Central memory CD8-positive, alpha-beta T cell (primary cell): ENCODE data around the gene UBB.

Experiments used
- ATAC-seq: fragments of 150-1000 bp; cut with Tn5 transposase; replicated peaks from 2 replicates; pipeline ENCODE4 v1.10.0; 2022; ENCODE audit warnings: mild to moderate bottlenecking, moderate FRiP score, moderate number of reproducible peaks; ENCODE audit not compliant: poor library complexity, severe bottlenecking; ENCODE audit errors: extremely low read depth
- DNase-seq, 2 donors: peaks; one replicate each; pipeline ENCODE4 v3.0.0; 2021; ENCODE audit warnings: low spot score in 2 of 2
- H3K27ac Mint-ChIP-seq: one replicate; pipeline ENCODE4 v1.8.0; 2022; ENCODE audit warnings: low read depth, mild to moderate bottlenecking, moderate library complexity, mixed read lengths
- H3K27me3 Mint-ChIP-seq: one replicate; pipeline ENCODE4 v1.8.0; 2022; ENCODE audit warnings: mixed read lengths
- H3K36me3 Mint-ChIP-seq: one replicate; pipeline ENCODE4 v1.8.0; 2022; ENCODE audit warnings: mild to moderate bottlenecking, moderate library complexity, mixed read lengths; ENCODE audit not compliant: insufficient read depth
- H3K4me1 Mint-ChIP-seq: one replicate; pipeline ENCODE4 v1.8.0; 2022; ENCODE audit warnings: mixed read lengths
- H3K4me3 Mint-ChIP-seq: one replicate; pipeline ENCODE4 v1.8.0; 2022; ENCODE audit warnings: mild to moderate bottlenecking, moderate library complexity, mixed read lengths
- H3K9me3 Mint-ChIP-seq: one replicate; pipeline ENCODE4 v1.8.0; 2022; ENCODE audit warnings: mixed read lengths

The UBB gene

DNA sequence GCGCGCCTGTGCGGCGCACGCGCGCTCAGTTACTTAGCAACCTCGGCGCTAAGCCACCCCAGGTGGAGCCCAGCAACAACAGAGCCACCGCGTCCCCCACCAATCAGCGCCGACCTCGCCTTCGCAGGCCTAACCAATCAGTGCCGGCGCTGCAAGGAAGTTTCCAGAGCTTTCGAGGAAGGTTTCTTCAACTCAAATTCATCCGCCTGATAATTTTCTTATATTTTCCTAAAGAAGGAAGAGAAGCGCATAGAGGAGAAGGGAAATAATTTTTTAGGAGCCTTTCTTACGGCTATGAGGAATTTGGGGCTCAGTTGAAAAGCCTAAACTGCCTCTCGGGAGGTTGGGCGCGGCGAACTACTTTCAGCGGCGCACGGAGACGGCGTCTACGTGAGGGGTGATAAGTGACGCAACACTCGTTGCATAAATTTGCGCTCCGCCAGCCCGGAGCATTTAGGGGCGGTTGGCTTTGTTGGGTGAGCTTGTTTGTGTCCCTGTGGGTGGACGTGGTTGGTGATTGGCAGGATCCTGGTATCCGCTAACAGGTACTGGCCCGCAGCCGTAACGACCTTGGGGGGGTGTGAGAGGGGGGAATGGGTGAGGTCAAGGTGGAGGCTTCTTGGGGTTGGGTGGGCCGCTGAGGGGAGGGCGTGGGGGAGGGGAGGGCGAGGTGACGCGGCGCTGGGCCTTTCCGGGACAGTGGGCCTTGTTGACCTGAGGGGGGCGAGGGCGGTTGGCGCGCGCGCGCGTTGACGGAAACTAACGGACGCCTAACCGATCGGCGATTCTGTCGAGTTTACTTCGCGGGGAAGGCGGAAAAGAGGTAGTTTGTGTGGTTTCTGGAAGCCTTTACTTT lies at the start of gene UBB:
TSS of gene UBB (plus strand) at position 452 of the 856 bp plus-strand sequence. CDS start 817 bp downstream, outside the sequence.
- Mint-ChIP-seq H3K9me3 (no peaks in the 10 kb centered on the region), H3K27ac (peak within 1 kb of the TSS; percentile 99), H3K36me3 (peaks cover 37% of the 10 kb centered on the region), H3K4me1 (peaks cover 45% of the 10 kb centered on the region), H3K4me3 (peak within 1 kb of the TSS; percentile 93), H3K27me3 (no peaks in the 10 kb centered on the region)
- DNase-seq (peak; percentile 87 to 94), ATAC-seq (peak; percentile 98)

DNA sequence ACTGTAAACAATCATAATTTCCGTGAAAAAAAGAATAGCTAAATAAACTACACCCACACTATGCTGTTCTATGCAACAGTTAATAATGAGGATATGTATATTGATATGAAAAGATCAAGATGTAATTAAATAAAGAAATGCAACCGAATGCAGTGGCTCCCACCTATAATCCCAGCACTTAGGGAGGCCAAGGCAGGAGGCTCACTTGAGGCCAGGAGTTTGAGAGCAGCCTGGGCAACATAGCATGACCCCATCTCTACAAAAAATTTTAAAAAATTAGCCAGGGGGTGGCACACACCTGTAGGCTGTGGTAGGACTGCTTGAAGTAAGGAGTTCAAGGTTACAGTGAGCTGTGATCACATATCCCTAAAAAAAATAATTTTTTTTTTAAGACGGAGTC lies 42.5 kb upstream of the UBB start:
- no peak for DNase-seq
- Mint-ChIP-seq H3K4me3 (no peak overlapping the region), H3K9me3 (no peaks in the 10 kb centered on the region), H3K27me3 (no peaks in the 10 kb centered on the region), H3K27ac (no peak overlapping the region), H3K4me1 (no peaks in the 10 kb centered on the region), H3K36me3 (peaks cover 6% of the 10 kb centered on the region)
- ATAC-seq, result no peak

DNA sequence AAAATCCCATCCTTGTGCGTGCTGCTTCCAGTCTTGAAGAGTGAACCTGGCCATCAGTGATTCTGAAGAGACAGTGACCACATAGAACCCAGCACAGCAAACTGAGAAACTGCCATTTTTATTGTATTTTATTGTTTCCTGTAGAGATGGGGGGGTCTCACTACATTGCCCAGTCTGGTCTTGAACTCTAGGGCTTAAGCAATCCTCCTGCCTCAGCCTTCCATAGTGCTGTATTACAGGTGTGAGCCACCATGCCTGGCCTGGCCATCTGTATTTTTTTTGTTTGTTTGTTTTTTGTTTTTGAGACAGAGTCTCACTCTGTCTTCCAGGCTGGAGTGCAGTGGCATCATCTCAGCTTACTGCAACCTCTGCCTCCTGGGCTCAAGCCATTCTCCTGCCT lies 41.5 kb upstream of the UBB start:
- Mint-ChIP-seq H3K9me3 (no peaks in the 10 kb centered on the region), H3K27me3 (no peaks in the 10 kb centered on the region), H3K27ac (no peak overlapping the region), H3K36me3 (peaks cover 6% of the 10 kb centered on the region), H3K4me3 (no peak overlapping the region), H3K4me1 (no peaks in the 10 kb centered on the region)
- DNase-seq, result no peak
- no peak for ATAC-seq

DNA sequence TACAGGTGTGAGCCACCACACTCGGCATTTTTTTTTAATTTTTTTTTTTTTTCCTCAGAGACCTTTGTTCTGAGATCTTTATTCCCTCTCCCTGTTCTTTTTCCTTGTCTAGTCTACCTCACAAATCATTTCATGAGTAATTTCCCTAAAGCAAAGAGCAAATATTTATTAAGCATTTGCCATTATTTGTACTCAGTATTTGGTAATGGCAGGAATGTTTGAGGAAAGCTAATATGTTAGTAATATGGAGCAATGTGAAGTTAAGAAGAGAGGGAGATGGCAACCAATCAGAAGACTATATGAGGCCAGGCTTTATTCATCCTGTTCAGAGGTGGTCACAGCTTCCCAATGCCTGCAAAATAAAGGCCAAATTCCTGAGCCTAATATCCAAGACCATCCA lies 40.9 kb upstream of the UBB start:
- DNase-seq (no peak), ATAC-seq (no peak)
- H3K36me3 Mint-ChIP-seq, result peaks cover 6% of the 10 kb centered on the region
- no peaks in the 10 kb centered on the region for H3K27me3 Mint-ChIP-seq
- H3K9me3 Mint-ChIP-seq, result no peaks in the 10 kb centered on the region
- H3K4me1 Mint-ChIP-seq, result no peaks in the 10 kb centered on the region
- H3K27ac Mint-ChIP-seq, result peak overlapping the region; percentile 35
- no peak overlapping the region for H3K4me3 Mint-ChIP-seq

DNA sequence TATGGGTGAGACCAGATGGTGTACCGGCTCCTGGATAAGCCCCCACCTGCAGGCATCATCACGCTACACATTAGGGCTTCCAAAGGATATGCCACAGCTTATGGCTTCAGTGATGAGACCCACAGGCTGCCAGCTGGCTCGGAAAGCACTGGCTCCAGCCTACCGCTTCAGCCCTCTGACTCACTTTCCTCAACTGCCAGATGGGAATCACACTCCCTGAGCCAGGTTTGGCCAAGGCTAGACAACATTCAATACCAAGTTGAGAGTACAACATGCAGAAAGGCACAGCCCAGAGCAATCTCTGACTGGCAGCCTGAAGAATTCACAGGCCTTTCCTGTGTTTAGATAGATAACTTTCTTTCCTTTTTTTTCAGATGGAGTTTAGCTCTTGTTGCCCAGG lies 37.9 kb upstream of the UBB start:
- no peaks in the 10 kb centered on the region for H3K4me1 Mint-ChIP-seq
- ATAC-seq, result no peak
- no peaks in the 10 kb centered on the region for H3K27me3 Mint-ChIP-seq
- DNase-seq, result no peak
- no peaks in the 10 kb centered on the region for H3K9me3 Mint-ChIP-seq
- H3K36me3 Mint-ChIP-seq, result peaks cover 6% of the 10 kb centered on the region
- H3K27ac Mint-ChIP-seq, result no peak overlapping the region
- no peak overlapping the region for H3K4me3 Mint-ChIP-seq

DNA sequence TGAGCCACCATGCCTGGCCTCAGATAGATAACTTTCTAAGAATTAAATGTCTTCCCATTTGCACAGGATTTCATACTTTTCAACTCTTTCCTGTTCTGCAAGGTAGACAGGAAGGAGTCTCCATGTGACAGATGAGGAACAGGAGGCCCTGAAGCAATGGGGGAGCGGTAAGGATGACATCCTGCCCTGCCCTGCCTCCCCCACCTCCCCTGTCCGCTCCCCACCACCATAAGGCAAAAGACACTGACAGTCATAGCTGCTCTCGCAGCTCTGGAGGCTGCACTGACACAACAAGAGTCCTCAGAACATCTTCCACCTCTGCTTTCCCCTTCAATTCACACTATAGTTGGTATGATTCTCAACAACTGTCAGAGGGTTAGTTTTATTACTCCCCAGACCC lies 37.3 kb upstream of the UBB start:
- no peak for DNase-seq
- no peak for ATAC-seq
- H3K4me1 Mint-ChIP-seq, result no peaks in the 10 kb centered on the region
- H3K36me3 Mint-ChIP-seq, result peaks cover 6% of the 10 kb centered on the region
- H3K27me3 Mint-ChIP-seq, result no peaks in the 10 kb centered on the region
- no peak overlapping the region for H3K4me3 Mint-ChIP-seq
- no peak overlapping the region for H3K27ac Mint-ChIP-seq
- no peaks in the 10 kb centered on the region for H3K9me3 Mint-ChIP-seq

DNA sequence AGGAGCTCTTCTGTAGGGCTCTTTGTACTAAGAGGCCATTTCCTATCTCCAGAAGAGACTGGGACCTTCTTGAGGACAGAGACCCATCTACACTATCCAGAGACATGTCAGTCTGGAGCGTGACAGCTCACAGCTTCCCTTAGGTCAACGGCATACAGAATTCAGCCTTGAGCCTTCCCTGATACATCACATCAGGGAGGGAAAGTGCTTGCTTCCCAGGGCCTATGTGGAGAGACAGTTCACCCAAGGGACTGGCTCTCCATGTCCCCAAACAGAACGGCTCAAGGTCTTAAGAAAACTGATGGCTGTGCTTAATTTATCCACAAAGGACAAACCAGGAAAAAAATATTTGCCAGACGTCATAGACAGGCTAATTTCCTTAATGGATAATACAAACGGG lies 35.3 kb upstream of the UBB start:
- DNase-seq (no peak), ATAC-seq (no peak)
- Mint-ChIP-seq H3K36me3 (peaks cover 7% of the 10 kb centered on the region), H3K9me3 (no peaks in the 10 kb centered on the region), H3K27ac (no peak overlapping the region), H3K4me3 (no peak overlapping the region), H3K27me3 (no peaks in the 10 kb centered on the region), H3K4me1 (no peaks in the 10 kb centered on the region)

DNA sequence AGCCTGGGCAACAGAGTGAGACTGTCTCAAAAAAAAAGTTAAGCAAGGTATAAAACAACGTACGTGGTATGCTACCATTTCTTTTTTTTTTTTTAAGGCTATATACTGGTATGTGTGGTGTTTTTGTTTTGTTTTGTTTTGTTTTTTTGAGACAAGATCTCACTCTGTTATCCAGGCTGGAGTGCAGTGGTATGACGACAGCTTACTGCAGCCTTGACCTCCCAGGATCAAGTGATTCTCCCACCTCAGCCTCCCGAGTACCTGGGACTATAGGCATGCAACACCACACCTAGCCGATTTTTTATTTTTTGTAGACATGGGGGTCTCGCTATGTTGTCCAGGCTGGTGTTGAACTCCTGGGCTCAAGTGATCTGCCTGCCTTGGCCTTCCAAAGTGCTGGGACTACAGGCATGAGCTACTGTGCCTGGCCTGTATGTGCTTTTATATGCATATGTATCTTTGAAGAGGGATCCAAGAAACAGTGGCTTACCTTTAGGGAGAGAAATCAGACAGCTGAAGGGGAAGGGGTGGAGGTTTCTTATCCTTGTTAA lies 34.1 kb upstream of the UBB start:
- no peaks in the 10 kb centered on the region for H3K9me3 Mint-ChIP-seq
- no peak for DNase-seq
- peaks cover under 1% of the 10 kb centered on the region for H3K4me1 Mint-ChIP-seq
- no peak overlapping the region for H3K4me3 Mint-ChIP-seq
- ATAC-seq, result no peak
- no peaks in the 10 kb centered on the region for H3K27me3 Mint-ChIP-seq
- H3K27ac Mint-ChIP-seq, result no peak overlapping the region
- H3K36me3 Mint-ChIP-seq, result peaks cover 5% of the 10 kb centered on the region

DNA sequence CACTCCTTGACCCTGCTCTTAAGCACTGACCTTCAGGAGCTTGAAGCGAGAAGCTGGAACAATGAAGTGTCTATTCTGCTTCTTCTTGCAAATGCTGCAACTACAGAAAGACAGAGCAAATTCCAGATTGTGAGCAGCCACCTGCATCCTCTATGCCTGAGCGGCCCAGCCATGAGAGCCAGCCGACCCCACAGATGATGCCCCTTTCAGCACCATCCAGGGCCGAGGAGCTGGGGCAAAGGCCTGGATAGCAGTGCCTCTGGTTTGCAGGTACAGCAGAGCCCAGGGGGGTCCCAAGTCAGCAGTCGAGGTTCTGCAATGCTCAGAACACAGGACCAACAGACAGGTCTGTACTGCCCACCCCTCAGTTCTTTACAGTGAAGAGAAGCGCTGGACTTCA lies 32.3 kb upstream of the UBB start:
- Mint-ChIP-seq H3K9me3 (no peaks in the 10 kb centered on the region), H3K4me3 (no peak overlapping the region), H3K36me3 (peaks cover 4% of the 10 kb centered on the region), H3K27me3 (no peaks in the 10 kb centered on the region), H3K27ac (no peak overlapping the region), H3K4me1 (peaks cover 10% of the 10 kb centered on the region)
- ATAC-seq, result no peak
- no peak for DNase-seq

DNA sequence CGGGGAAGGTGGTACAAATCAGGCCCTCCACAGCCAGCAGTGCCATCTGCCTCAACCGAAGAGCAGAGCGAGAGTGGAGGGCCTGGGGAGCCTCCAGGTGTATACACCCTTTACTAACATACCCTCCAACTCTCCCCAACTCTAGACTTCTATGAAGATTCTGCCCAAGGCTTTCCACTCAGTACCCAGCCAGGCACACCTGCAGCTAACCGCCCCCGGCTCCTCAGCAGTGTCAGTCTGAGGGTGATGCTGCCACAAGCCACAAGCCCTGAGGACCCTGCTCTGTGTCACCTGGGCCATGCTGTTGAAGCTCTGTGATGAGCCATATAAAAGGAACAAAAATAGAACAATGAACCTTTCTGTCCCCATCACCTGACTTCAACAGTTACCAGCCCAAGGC lies 31.5 kb upstream of the UBB start:
- no peak overlapping the region for H3K27ac Mint-ChIP-seq

DNA sequence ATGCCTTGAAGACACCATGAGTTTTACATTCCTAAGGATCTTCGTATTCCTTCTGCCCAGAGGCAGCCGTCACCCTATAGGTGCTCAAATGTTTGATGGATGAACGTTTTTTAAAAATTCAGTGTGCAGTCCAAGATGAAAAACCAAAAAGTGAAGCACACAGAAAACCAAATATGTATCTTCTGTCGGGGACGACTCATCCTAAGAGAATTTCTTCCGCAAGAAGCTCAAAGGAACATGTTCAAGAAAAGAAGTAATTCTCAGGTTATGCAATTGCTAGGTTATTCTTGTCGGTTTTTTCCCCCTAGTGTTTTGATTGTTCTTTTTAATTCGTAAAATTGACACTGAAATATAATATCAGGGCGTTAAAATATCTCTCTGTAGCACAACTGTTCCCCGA lies 29.1 kb upstream of the UBB start:
- Mint-ChIP-seq H3K27ac (peak overlapping the region; percentile 55), H3K36me3 (peaks cover 8% of the 10 kb centered on the region)
- DNase-seq, result no peak

More for the DNA sequence above, 31.5 kb upstream of the UBB start:
- ATAC-seq, result no peak
- peaks cover 7% of the 10 kb centered on the region for H3K36me3 Mint-ChIP-seq
- no peaks in the 10 kb centered on the region for H3K9me3 Mint-ChIP-seq
- no peak for DNase-seq
- no peaks in the 10 kb centered on the region for H3K27me3 Mint-ChIP-seq
- H3K4me3 Mint-ChIP-seq, result no peak overlapping the region
- H3K4me1 Mint-ChIP-seq, result peaks cover 14% of the 10 kb centered on the region

DNA sequence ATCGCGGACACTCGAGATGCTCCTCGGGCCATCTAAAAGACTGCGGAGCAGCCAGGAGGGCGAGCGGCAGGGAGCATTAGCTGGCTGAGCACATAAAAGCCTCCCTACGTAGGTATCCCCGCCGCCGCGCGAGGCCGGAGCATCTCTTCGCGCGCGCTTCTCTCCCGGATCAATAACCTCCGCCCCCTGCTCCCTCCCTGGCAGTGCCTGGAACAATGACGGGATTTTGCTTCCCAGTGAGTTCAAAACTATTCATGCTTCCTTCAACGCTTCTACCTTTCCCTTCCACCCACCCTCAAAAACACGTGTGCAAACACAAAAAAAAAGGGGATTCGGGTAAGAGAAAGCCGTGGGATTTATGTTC lies 28.6 kb upstream of the UBB start:
- peaks cover 8% of the 10 kb centered on the region for H3K36me3 Mint-ChIP-seq
- ATAC-seq, result peak; percentile 23

More for the DNA sequence above, 29.1 kb upstream of the UBB start:
- Mint-ChIP-seq H3K27me3 (no peaks in the 10 kb centered on the region), H3K9me3 (no peaks in the 10 kb centered on the region), H3K4me1 (peaks cover 14% of the 10 kb centered on the region), H3K4me3 (peak overlapping the region; percentile 85)
- no peak for ATAC-seq

DNA sequence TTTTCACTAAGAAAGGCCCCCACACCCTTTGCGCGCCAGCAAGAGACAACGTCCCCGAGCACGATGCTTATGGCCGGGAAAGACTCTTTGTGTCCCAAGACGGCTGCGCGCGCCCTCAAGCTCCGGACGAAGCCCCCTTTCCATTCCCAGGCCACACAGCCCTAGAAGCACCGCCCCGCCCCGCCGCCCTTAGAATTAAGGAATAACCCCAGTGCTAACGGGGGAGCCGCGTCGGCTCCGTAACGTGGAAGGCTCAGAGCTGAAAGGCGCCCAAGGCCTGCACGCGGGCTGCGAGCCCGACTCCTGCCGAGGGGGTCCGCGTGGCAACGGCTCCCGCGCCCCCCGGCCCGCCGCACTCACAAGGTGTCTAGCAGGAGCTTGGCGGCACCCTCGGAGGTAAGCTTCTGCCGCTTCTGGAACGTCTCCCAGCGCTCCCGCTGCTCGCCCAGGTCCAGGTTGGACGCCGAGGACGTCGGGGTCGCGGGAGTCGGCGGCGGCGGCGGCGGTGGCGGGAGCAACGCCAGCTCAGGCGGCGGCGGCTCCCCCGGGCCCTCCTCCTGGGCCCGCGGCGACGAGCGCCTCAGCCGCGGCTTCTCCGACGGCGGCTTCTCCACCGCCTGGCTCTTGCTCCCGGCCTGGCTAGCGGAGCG lies 28.1 kb upstream of the UBB start:
- ATAC-seq, result peak; percentile 75
- DNase-seq, result peak; percentile 21 to 25
- H3K27me3 Mint-ChIP-seq, result no peaks in the 10 kb centered on the region
- peak overlapping the region; percentile 85 for H3K4me3 Mint-ChIP-seq
- H3K27ac Mint-ChIP-seq, result peak overlapping the region; percentile 55
- peaks cover 14% of the 10 kb centered on the region for H3K4me1 Mint-ChIP-seq
- H3K9me3 Mint-ChIP-seq, result no peaks in the 10 kb centered on the region
- H3K36me3 Mint-ChIP-seq, result peaks cover 8% of the 10 kb centered on the region

More for the DNA sequence above, 28.6 kb upstream of the UBB start:
- H3K9me3 Mint-ChIP-seq, result no peaks in the 10 kb centered on the region
- H3K27me3 Mint-ChIP-seq, result no peaks in the 10 kb centered on the region
- no peak for DNase-seq
- peaks cover 14% of the 10 kb centered on the region for H3K4me1 Mint-ChIP-seq
- H3K27ac Mint-ChIP-seq, result peak overlapping the region; percentile 55
- H3K4me3 Mint-ChIP-seq, result peak overlapping the region; percentile 85
